Measurements from ENCODE around the gene MFN2. TPM values are rescaled to one million over a fixed set of nuclear protein-coding genes. Genes with fewer than 3 reads are reported as not detected.

MFN2 gene
- total and polyA plus RNA-seq, 11 donors: 263 to 900 (median 625) TPM

DNA sequence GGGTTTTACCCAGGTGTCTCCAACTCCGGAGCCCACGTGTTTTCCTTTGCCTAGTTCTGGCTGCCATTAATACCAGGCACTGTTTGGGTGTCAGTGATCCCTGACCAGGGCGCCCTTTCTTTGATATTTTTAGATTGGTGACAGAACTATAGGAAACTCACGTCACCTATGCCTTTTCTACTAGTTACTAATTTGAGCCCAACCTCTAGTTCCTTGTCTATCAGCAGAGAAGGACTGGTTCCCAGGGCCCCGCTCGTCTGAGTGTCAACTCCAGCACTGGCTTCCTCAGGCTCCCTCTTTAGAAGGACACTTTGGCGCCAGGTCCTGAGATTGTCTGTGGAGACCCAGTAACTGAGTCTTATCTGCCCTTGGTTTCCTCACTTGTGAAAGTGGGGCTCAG lies 9.4 kb downstream of the MFN2 start:
- peaks cover 0 to 58% (median 24%) of the 10 kb centered on the region in 12 donors for H3K4me1 ChIP-seq
- peak overlapping the region; percentile 83 to 99 (median 96) for H3K27ac ChIP-seq
- DNase-seq: peak in 4 of 5 donors; percentile 38 to 83 (median 58)
- TF ChIP-seq, protein P1, sequence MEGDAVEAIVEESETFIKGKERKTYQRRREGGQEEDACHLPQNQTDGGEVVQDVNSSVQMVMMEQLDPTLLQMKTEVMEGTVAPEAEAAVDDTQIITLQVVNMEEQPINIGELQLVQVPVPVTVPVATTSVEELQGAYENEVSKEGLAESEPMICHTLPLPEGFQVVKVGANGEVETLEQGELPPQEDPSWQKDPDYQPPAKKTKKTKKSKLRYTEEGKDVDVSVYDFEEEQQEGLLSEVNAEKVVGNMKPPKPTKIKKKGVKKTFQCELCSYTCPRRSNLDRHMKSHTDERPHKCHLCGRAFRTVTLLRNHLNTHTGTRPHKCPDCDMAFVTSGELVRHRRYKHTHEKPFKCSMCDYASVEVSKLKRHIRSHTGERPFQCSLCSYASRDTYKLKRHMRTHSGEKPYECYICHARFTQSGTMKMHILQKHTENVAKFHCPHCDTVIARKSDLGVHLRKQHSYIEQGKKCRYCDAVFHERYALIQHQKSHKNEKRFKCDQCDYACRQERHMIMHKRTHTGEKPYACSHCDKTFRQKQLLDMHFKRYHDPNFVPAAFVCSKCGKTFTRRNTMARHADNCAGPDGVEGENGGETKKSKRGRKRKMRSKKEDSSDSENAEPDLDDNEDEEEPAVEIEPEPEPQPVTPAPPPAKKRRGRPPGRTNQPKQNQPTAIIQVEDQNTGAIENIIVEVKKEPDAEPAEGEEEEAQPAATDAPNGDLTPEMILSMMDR (IDR thresholded peaks at IDR 0.05): no peak
- peak in 1 of 2 donors; percentile 17 for TF ChIP-seq POLR2A (IDR thresholded peaks at IDR 0.05)
- no peaks in the 10 kb centered on the region for H3K27me3 ChIP-seq
- WGBS, 4 donors: 54 to 71% (median 65%) methylated on average over 7 of the region's 7 CpGs
- no peaks in the 10 kb centered on the region for H3K9me3 ChIP-seq
- ATAC-seq: peak; percentile 46 to 74 (median 70)
- H3K36me3 ChIP-seq: peaks cover 2 to 95% (median 79%) of the 10 kb centered on the region in 9 donors
- intact Hi-C loops (cut with DNase I): no loop called here
- no peak overlapping the region for H3K4me3 ChIP-seq

DNA sequence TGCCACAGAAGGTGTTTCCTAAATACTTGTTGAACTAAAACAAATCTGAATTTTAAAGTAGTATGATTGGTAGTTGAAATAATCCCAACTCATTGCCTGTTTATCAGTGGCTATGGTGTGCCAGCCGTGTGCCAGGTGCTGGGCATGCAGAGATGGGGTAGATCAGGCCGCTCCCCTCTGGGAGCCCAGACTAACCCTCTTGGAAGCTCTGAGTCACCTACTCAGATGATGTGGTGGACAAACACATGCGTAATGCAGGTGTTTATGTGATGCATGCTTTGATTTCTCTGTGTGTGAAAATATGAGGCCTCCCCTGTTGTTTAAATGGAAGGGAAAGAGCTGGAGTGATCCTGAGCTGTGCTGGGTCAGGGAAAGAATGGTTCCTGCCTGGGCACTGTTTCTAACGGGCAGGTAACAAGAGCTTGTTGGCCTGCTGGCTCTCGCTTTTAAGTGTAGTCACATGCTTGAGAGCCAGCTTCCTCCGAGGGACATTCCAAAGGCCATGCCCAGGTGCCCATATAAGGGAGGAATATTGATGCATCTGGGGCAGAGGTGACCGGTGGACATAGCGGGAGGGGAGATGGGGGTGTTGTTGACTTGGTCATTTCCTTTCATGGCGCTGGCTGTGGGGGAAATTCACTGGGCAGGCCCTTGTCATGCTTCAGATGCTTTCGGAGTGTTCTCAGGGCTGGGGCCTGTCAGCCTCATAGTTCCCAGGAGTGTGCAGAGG lies 10.2 kb downstream of the MFN2 start:
- WGBS, 4 donors: 42 to 56% (median 48%) methylated on average over 9 to 10 of the region's 10 CpGs
- no peak overlapping the region for H3K4me3 ChIP-seq
- H3K27ac ChIP-seq: peak overlapping the region; percentile 83 to 99 (median 97)
- H3K4me1 ChIP-seq: peaks cover 0 to 53% (median 17%) of the 10 kb centered on the region in 12 donors
- no peaks in the 10 kb centered on the region for H3K27me3 ChIP-seq
- H3K36me3 ChIP-seq: peaks cover 2 to 95% (median 80%) of the 10 kb centered on the region in 9 donors
- ATAC-seq (peak; percentile 87 to 90 (median 87)), DNase-seq (peak; percentile 72 to 93 (median 82))
- no peaks in the 10 kb centered on the region for H3K9me3 ChIP-seq
- TF ChIP-seq, protein P1 (IDR thresholded peaks at IDR 0.05): no peak
- TF ChIP-seq POLR2A (IDR thresholded peaks at IDR 0.05): peak in 1 of 2 donors; percentile 42
- intact Hi-C loops (cut with DNase I): no loop called here

DNA sequence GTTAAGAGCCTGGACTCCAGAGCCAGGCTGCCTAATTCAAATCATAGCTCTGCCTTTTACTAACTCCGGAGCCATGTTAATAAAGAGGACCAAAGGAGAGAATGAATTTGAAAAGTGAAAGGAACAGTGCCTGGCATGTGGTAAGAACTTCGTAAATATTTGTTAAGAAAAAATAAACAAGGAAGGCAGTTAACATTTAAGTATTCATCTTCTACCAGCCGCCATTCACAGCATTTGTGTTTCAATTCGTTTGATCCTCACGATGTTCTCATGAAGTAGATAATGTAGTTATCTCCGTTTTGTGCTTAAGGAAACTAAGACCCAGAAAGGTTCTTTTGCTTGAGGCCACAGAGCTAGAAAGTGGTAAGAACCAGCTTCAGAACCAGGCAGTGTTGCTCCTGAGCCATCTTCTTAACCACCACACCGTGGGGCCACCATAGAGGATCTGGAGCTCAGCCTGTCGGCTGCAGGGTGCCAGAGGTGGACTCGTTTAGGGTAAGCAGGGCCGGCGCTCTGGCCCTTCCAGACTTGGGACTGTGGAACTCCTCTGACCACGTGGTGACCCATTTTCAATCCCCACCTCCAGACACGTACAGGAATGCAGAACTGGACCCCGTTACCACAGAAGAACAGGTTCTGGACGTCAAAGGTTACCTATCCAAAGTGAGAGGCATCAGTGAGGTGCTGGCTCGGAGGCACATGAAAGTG lies 11.9 kb downstream of the MFN2 start:
- no peaks in the 10 kb centered on the region for H3K9me3 ChIP-seq
- intact Hi-C loops (cut with DNase I): no loop called here
- H3K36me3 ChIP-seq: peaks cover 0 to 95% (median 82%) of the 10 kb centered on the region in 9 donors
- TF ChIP-seq, protein P1 (IDR thresholded peaks at IDR 0.05): no peak
- TF ChIP-seq POLR2A (IDR thresholded peaks at IDR 0.05): no peak
- peaks cover 0 to 38% (median 14%) of the 10 kb centered on the region in 12 donors for H3K4me1 ChIP-seq
- ATAC-seq (no peak), DNase-seq (no peak)
- H3K27ac ChIP-seq: peak overlapping the region in 11 of 12 donors; percentile 39 to 99 (median 95)
- no peaks in the 10 kb centered on the region for H3K27me3 ChIP-seq
- WGBS, 4 donors: 79 to 81% (median 80%) methylated on average over 13 to 16 of the region's 16 CpGs
- H3K4me3 ChIP-seq: no peak overlapping the region

Measured in heart left ventricle (tissue), 16 donors.